GM23338 (cell line): Measurements from ENCODE around the gene SGO2. TPM values are rescaled to one million over a fixed set of nuclear protein-coding genes. Genes with fewer than 3 reads are reported as not detected.

Source experiments
- ATAC-seq: fragments of 200-7000 bp; cut with Tn5 transposase; 3 replicates; pipeline ENCODE4 v1.9.1; 2020
- DNase-seq: peaks from one replicate; pipeline ENCODE4 v3.0.0-alpha.2; 2015; ENCODE audit warnings: low spot score
- H2AFZ ChIP-seq: fragments of 200-600 bp; sonication (generic); 2 replicates; pipeline ENCODE4 v1.8.0; 2016; ENCODE audit warnings: antibody characterized with exemption, mild to moderate bottlenecking, moderate library complexity
- H3F3A ChIP-seq: fragments of 200-600 bp; sonication (generic); replicated peaks from 2 replicates; pipeline ENCODE4 v1.8.0; 2017; ENCODE audit warnings: antibody characterized with exemption, mixed run types, low read depth
- H3K27ac ChIP-seq: fragments of 200-600 bp; sonication (generic); 2 replicates; pipeline ENCODE4 v1.6.1; 2016; ENCODE audit warnings: low read depth
- H3K27me3 ChIP-seq: fragments of 200-600 bp; sonication (generic); 2 replicates; pipeline ENCODE4 v1.8.0; 2016; ENCODE audit warnings: mild to moderate bottlenecking, mixed run types, moderate library complexity; ENCODE audit not compliant: insufficient read depth
- H3K36me3 ChIP-seq: fragments of 200-600 bp; sonication (generic); 2 replicates; pipeline ENCODE4 v1.8.0; 2016; ENCODE audit warnings: mild to moderate bottlenecking; ENCODE audit not compliant: insufficient read depth
- H3K4me1 ChIP-seq: fragments of 200-600 bp; sonication (generic); 2 replicates; pipeline ENCODE4 v1.8.0; 2016; ENCODE audit warnings: mild to moderate bottlenecking, moderate library complexity; ENCODE audit not compliant: insufficient read depth
- H3K4me2 ChIP-seq: fragments of 200-600 bp; sonication (generic); 2 replicates; pipeline ENCODE4 v1.7.1; 2017; ENCODE audit warnings: mixed run types
- H3K4me3 ChIP-seq: fragments of 200-600 bp; sonication (generic); 2 replicates; pipeline ENCODE4 v1.6.1; 2016; ENCODE audit warnings: mixed run types
- H3K79me2 ChIP-seq: fragments of 200-600 bp; sonication (generic); replicated peaks from 2 replicates; pipeline ENCODE4 v1.8.0; 2017; ENCODE audit warnings: mild to moderate bottlenecking; ENCODE audit not compliant: insufficient read depth
- H3K9me2 ChIP-seq: fragments of 200-600 bp; sonication (generic); 2 replicates; pipeline ENCODE4 v1.8.0; 2017; ENCODE audit not compliant: insufficient read depth
- H4K20me1 ChIP-seq: fragments of 200-600 bp; sonication (generic); replicated peaks from 2 replicates; pipeline ENCODE4 v1.8.0; 2017; ENCODE audit warnings: mild to moderate bottlenecking; ENCODE audit not compliant: insufficient read depth
- H3K27ac Mint-ChIP-seq: 2 replicates; pipeline ENCODE4 v1.8.0; 2020; ENCODE audit warnings: inconsistent platforms, mild to moderate bottlenecking, moderate library complexity, mixed read lengths
- H3K27me3 Mint-ChIP-seq: 3 replicates; pipeline ENCODE4 v1.8.0; 2022; ENCODE audit warnings: low read depth, mild to moderate bottlenecking, moderate library complexity, mixed read lengths, inconsistent platforms; ENCODE audit not compliant: insufficient read depth, poor library complexity
- H3K36me3 Mint-ChIP-seq: 3 replicates; pipeline ENCODE4 v1.8.0; 2021; ENCODE audit warnings: low read depth, mild to moderate bottlenecking, inconsistent platforms, moderate library complexity, mixed read lengths
- H3K4me1 Mint-ChIP-seq: 3 replicates; pipeline ENCODE4 v1.8.0; 2020; ENCODE audit warnings: mild to moderate bottlenecking, inconsistent platforms, mixed read lengths
- H3K4me3 Mint-ChIP-seq: 3 replicates; pipeline ENCODE4 v1.8.0; 2021; ENCODE audit warnings: moderate library complexity, mild to moderate bottlenecking, inconsistent platforms, mixed read lengths
- H3K9me3 Mint-ChIP-seq: 3 replicates; pipeline ENCODE4 v1.8.0; 2020; ENCODE audit warnings: moderate library complexity, mild to moderate bottlenecking, inconsistent platforms, mixed read lengths
- CREB1 ChIP-seq: fragments of 250-450 bp; sonication (Bioruptor Pico); IDR thresholded peaks from 2 replicates; pipeline ENCODE4 v1.5.0; 2020; ENCODE audit warnings: low read depth, mild to moderate bottlenecking, moderate library complexity
- CTCF ChIP-seq, 2 experiments: fragments of 200-600 bp in 1 of 2; sonication (generic) in 1 of 2; conservative IDR thresholded peaks; 2 replicates each; pipeline versions ENCODE4 v1.5.1 to v1.6.1; 2016 to 2017; ENCODE audit warnings: antibody characterized with exemption in 2 of 2, low read depth in 2 of 2, mild to moderate bottlenecking in 2 of 2, moderate library complexity in 1 of 2
- ETS1 ChIP-seq: IDR thresholded peaks from 2 replicates; pipeline ENCODE4 v1.6.1; 2016; ENCODE audit warnings: antibody characterized with exemption
- EZH2 ChIP-seq: fragments of 200-600 bp; sonication (generic); IDR thresholded peaks from one replicate; pipeline ENCODE4 v1.8.0; 2017; ENCODE audit warnings: antibody characterized with exemption, mild to moderate bottlenecking, low read depth; ENCODE audit not compliant: unreplicated experiment
- EZH2phosphoT487 ChIP-seq: fragments of 200-600 bp; sonication (generic); IDR thresholded peaks from one replicate; pipeline ENCODE4 v1.8.1; 2018; ENCODE audit warnings: antibody characterized with exemption; ENCODE audit not compliant: unreplicated experiment
- JUNB ChIP-seq: IDR thresholded peaks from one replicate; pipeline ENCODE4 v1.6.1; 2016; ENCODE audit warnings: antibody characterized with exemption; ENCODE audit not compliant: unreplicated experiment
- NANOG ChIP-seq: IDR thresholded peaks from 2 replicates; pipeline ENCODE4 v1.6.1; 2016; ENCODE audit warnings: antibody characterized with exemption, borderline replicate concordance
- POLR2AphosphoS5 ChIP-seq: IDR thresholded peaks from 2 replicates; pipeline ENCODE4 v1.6.1; 2016; ENCODE audit warnings: antibody characterized with exemption, low read depth
- STAT1 ChIP-seq: IDR thresholded peaks from one replicate; pipeline ENCODE4 v1.6.1; 2016; ENCODE audit warnings: antibody characterized with exemption; ENCODE audit not compliant: unreplicated experiment
- ZNF114 ChIP-seq: fragments of 250-450 bp; sonication (Bioruptor Pico); IDR thresholded peaks from 2 replicates; pipeline ENCODE4 v1.5.0; 2020; ENCODE audit warnings: mild to moderate bottlenecking, moderate library complexity
- ZNF331 ChIP-seq: fragments of 250-450 bp; sonication (Bioruptor Pico); IDR thresholded peaks from 2 replicates; pipeline ENCODE4 v1.5.0; 2020; ENCODE audit warnings: low read depth, mild to moderate bottlenecking, moderate library complexity
- ZNF462 ChIP-seq: fragments of 250-450 bp; sonication (Bioruptor Pico); IDR thresholded peaks from 2 replicates; pipeline ENCODE4 v1.5.0; 2020; ENCODE audit warnings: mild to moderate bottlenecking, moderate library complexity
- polyA plus RNA-seq: library from polyadenylated mRNA; unstranded; fragments of >200 nt; fragmentation: Nextera tagmentation; extraction: Ambion mirVana; gene quantifications from 2 replicates; pipeline ENCODE4 v1.2.1, GENCODE V29; 2016
- total RNA-seq: library from RNA; depleted of rRNA; stranded (reverse); fragments of >200 nt; shearing (Covaris generic); gene quantifications from 2 replicates; pipeline ENCODE4 v1.2.3, GENCODE V29; 2014

SGO2 gene
- total and polyA plus RNA-seq, 2 experiments from 2014 or later, result 32.6 to 47.7 TPM

DNA sequence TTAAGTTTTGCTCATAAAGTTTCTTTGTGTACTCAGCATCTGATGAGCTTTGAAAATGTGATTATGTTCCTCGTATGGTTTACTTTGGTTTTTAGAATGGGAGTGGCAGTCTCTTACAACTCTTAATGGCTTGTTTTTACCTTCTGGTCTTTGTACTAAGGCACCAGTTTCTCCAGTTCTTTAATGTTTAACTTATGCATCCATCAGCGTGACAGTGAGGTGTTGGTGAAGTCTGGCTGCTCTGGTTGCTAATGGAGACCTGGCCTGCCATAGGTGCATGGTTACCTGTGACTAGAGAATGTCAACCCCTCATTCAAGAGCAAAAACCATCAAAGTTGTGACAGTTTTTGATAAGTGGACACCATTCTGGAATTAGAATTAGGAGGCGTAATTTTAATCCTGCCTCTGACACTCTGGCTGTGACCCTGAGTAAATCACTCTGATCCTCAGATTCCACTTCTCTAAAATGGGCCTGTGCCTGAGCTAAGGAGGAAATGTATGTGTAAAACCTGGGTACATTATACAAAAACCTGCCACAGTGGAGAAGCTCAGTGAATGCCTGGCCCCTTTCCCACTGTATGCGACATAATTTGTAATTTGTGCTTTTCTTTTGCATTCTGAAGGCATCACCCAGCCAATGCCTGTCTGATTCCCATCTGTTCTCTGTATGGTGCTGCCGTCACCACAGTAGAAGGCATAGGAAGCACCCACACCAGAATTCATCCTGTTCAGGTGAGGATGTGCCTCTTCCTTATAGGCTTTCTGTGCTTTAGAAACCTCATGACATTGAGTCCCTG lies 71.0 kb downstream of the SGO2 start:
- H3K4me3 Mint-ChIP-seq, result no peak overlapping the region
- TF ChIP-seq EZH2phosphoT487, result no peak
- TF ChIP-seq JUNB, result no peak
- TF ChIP-seq EZH2, result no peak
- no peak for TF ChIP-seq NANOG
- no peak for TF ChIP-seq CTCF (conservative IDR thresholded peaks at IDR 0.05; ENCODE audit: low read depth in 2 of 2)
- no peak for TF ChIP-seq ZNF331 (CRISPR knock-in tag)
- no peak for TF ChIP-seq ETS1
- TF ChIP-seq POLR2AphosphoS5, result no peak
- DNase-seq (no peak), ATAC-seq (no peak)
- Histone ChIP-seq H2AFZ (no peak overlapping the region), H3K4me2 (no peak overlapping the region), H4K20me1 (0 out of 2 replicates have a peak, but pooled peaks cover 4% of the 10 kb centered on the region), H3K9me2 (no peaks in the 10 kb centered on the region), H3K4me1 (no peaks in the 10 kb centered on the region), H3K36me3 (no peaks in the 10 kb centered on the region), H3K27me3 (no peaks in the 10 kb centered on the region), H3F3A (no peaks in the 10 kb centered on the region), H3K27ac (no peak overlapping the region), H3K79me2 (no peaks in the 10 kb centered on the region), H3K4me3 (no peak overlapping the region)
- no peaks in the 10 kb centered on the region for H3K27me3 Mint-ChIP-seq
- H3K4me1 Mint-ChIP-seq, result no peaks in the 10 kb centered on the region
- no peaks in the 10 kb centered on the region for H3K9me3 Mint-ChIP-seq
- no peaks in the 10 kb centered on the region for H3K36me3 Mint-ChIP-seq
- no peak overlapping the region for H3K27ac Mint-ChIP-seq

DNA sequence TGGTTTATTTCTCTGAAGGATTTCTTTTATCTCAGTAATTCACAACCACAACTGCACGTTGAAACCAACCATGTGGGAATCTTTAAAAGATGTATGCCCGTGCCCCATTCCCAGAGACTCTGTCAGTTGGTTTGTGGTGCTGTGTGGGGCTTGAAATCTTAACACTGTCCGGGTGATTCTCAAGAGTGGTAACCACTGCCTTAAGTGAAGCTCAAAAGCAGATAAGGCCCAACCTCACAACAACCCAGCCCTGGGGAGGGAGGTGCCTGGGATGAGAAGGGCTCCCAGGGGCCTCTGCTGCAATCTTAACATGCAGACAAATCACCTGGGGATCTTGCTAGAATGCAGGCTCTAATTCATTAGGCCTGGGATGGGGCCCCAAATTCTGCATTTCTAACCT lies 73.2 kb downstream of the SGO2 start:
- no peak overlapping the region for H3K4me3 ChIP-seq
- no peaks in the 10 kb centered on the region for H3K9me2 ChIP-seq
- Mint-ChIP-seq H3K36me3 (no peaks in the 10 kb centered on the region), H3K27me3 (no peaks in the 10 kb centered on the region), H3K4me1 (no peaks in the 10 kb centered on the region), H3K9me3 (no peaks in the 10 kb centered on the region), H3K27ac (no peak overlapping the region), H3K4me3 (no peak overlapping the region)
- 0 out of 2 replicates have a peak, but pooled peaks cover 4% of the 10 kb centered on the region for H4K20me1 ChIP-seq
- H3K4me1 ChIP-seq, result no peaks in the 10 kb centered on the region
- no peak for ATAC-seq
- H3K36me3 ChIP-seq, result no peaks in the 10 kb centered on the region
- H3K79me2 ChIP-seq, result no peaks in the 10 kb centered on the region
- H2AFZ ChIP-seq, result no peak overlapping the region
- no peaks in the 10 kb centered on the region for H3K27me3 ChIP-seq
- no peak overlapping the region for H3K27ac ChIP-seq
- H3K4me2 ChIP-seq, result no peak overlapping the region
- TF ChIP-seq POLR2AphosphoS5 (no peak), CREB1 (CRISPR knock-in tag) (no peak), ZNF462 (CRISPR knock-in tag) (no peak), ZNF114 (CRISPR knock-in tag) (no peak), JUNB (no peak), STAT1 (no peak), EZH2 (no peak), EZH2phosphoT487 (no peak), ZNF331 (CRISPR knock-in tag) (no peak)
- DNase-seq, result no peak
- H3F3A ChIP-seq, result no peaks in the 10 kb centered on the region
